ENCODE measurements around the gene HCFC1.
"Not testable (repeated sequence)": the region's sequence is repeated elsewhere in the genome, so short reads cannot be mapped to it uniquely, and the experiment has no call there.

HCFC1 gene

DNA sequence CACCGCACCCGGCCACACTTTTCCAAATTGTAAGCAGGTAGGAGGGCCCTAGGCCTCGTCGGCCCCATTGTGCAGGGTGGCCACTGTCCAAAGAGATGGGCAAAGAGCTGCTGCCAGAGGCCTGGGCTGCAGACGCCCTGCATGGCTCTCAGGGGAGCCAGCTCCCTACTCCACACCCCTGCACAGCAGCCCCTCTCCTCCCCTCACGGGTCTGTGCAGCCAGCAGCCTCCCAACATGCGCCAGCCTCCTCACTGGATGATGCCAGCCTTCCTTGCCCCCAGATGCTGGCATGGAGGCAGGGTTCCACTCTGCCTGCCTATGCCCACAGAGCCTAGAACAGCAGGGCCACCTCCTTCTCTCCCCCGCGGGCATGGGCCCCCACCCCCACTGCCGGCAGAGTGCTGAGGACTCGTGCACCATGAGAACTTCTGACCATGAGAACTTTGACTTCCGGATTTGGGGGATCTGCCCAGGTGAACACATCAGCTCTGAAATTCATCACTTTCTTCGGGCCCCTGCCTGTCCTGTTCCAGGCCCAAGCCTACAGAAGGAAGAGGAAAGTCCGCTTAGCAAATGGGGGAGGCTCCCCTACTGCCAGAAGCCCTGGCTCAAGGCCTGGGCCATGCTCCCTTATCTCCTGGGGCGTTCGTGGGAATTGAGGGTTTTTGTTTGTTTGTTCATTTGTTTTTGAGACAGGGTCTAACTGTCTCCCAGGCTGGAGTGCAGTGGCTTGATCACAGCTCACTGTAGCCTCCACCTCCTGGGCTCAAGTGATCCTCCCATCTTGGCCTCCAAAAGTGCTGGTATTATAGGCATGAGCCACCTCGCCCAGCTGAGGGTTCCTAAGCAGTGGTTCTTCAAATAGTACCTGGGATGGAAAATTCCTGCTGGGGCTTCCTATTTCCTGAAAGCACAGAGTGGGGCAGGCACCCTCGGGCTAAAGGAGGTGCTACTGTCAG is 40.0 kb upstream of the HCFC1 start:
- DNase-seq = no peak
- intact Hi-C loops (cut with DNase I) = loop anchor here (10.0 kb wide), 1 partner anchor 83 kb away; the partner anchor contains the start of gene MECP2

DNA sequence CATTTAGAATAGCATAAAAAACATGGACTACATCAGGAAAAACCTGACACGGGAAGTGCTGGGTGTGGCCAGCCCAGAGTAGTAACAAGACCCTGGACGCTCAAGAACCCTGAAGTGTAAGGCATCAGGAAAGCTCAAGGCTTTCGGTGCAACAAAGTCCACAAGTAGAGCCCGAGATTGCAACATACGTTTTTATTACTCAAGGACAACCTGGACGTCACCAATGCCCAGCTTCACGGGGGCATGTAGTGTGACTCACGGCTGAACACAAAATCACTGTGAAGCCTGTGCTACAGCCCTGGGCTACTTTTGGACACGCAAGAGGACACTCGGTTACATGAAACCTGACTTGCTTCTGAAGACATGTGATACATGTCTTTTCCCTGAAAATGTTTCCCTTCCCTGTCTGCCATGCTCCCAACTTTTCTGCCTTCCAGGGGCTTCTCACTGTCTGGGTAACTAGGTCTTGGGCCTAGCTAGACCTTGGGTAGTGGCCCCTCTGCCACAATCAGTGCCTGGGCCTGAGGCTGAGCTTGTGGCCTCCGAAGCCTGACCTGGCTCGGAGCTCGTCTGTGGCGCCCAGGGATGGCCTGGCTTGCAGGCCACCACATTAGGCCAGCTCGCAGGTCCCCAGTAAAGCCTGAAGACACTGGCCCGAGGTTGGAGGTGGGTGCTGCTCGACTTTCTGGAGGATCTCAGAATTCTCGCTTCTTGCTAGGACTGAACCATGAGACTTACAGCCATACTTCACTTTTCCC is 38.9 kb upstream of the HCFC1 start:
- intact Hi-C loops (cut with DNase I) = loop anchor here (10.0 kb wide), 1 partner anchor 84 kb away; the partner anchor contains the start of gene MECP2
- no peak for DNase-seq

DNA sequence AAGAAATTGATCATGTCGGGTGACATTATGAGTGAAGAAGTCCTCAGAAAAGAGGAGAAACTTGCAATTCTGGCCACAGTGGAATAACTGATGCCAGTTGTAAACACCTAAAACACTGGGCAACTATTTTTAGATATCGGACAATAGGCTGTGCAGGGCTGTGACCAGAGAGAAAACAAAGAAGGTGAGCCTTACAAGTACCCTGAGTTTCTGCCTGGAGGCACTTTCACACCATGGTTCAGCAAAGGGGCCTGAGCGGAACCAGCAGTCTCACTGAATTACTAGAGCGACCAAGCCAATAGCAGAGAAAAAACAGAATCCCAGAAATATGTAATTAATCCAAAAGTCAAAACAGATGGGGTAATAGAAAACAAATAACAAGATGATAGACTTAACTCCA is 36.9 kb upstream of the HCFC1 start:
- DNase-seq = no peak
- intact Hi-C loops (cut with DNase I) = no loop called here

DNA sequence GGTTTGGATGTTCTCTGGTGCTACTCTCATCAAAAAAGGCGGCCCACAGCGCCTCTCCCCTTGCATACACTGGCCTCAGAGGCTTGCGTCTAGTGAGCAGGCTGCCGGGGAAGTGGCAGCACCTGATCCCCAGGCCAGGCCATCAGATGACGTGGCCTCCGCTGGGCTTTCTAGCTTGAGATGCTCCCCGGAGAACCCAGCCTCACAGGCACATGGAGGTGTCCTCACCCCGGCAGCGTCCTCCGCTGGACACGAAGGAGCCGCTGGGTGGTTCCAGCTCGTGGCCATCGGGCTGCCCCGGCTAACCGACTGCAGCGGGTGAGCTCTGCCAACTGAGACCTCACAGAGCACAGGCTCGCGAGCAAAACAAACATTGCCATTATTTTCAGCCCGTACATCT is 35.3 kb upstream of the HCFC1 start:
- intact Hi-C loops (cut with DNase I) = no loop called here
- DNase-seq = peak in 1 of 42 donors; percentile 38

DNA sequence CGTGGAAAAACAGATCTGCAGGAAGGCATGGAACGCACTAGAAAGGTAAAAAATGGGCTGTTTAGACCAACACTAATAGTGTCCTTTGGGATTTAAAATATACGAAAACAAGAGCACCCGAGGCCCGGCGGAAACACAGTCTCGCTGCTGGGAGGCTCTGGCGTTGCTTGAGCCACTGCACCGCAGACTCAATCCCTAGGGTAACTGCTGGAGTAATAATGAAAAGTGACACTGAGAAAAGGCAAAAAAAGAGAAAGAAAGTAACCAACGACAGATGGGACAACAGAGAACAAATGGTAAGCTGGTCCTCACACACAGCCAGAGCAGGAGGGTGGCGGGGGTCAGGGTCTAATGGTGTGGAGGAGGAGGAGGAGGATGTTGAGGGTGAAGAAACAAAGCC is 32.7 kb upstream of the HCFC1 start:
- intact Hi-C loops (cut with DNase I) = no loop called here
- no peak for DNase-seq

DNA sequence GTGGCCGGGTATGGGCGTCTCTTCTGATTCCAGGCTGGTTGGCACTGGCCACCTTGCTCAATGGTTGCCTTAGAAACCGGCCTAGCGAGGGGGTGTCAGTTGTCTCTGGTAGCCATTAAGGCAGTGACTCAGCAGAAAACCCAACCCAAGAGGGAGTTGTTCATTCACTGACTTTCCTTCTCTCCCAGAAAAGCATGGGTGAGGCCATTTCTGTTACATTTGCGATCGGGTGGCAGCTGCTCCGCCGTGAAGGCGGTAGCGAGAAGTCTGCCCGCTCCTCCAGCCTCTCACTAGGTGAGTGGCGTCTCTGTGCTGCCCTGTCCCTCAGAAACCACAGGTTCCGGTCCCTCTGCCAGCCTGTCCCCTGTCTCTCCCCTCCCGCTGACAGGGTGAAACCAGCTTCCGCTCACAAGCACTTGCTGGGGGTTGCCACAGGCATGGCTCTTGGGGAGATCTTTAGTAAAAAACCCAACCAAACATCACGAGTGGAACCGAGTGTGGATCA is 30.6 kb upstream of the HCFC1 start:
- DNase-seq = peak in 27 of 42 donors; percentile 13 to 78 (median 44)
- intact Hi-C loops (cut with DNase I) = no loop called here

DNA sequence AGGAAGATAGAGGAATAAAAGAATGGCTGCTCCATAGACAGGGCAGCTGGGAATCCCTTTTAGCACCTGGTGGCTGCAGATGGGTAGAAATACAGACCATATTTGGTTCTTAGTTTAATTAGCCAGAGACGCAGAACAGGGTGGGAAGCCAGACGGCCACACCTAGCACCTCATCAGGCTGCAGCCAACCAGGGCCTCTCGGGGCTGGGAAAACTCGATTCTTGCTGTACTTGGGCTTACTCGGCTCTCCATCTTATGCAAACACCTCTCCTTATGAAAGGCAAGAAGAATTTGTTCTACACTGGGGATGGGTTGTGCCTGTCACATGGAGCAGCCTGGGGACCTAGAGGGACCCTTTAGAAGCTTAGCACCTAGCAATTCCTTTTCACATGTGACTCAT is 28.4 kb upstream of the HCFC1 start:
- DNase-seq = no peak
- intact Hi-C loops (cut with DNase I) = no loop called here

DNA sequence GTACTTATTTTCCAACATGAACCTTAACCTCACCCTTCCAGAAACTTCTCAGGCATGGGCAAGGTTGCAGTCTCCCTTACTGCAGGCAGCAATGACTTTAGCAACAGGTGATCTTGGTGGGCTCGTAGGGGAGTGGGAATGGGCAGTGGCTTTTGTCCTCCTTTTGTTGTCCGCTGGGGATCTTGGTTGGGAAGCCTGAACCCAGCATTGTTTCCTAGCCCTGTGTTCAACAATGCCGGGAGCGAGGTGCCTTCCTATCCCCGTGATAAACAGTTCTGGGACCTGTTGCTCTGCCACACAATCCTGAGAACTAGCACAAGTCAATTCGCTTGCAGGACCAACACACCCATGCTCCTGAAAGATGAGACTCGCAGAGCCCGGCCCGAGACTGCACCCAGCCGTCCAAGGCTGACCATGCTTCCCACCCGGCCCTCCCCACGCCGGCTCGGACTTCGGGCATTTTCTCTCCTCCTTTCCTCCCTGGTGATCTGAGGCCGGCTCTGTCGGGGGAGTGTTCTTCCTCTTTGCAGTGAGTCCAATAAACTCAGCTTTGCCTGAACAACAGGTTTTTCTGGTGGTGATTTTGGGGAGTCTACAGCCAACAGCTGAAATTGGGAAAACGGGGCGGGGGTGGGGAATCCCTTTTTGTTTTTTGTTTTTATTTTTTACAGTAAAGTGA is 27.9 kb upstream of the HCFC1 start:
- intact Hi-C loops (cut with DNase I) = no loop called here
- no peak for DNase-seq

DNA sequence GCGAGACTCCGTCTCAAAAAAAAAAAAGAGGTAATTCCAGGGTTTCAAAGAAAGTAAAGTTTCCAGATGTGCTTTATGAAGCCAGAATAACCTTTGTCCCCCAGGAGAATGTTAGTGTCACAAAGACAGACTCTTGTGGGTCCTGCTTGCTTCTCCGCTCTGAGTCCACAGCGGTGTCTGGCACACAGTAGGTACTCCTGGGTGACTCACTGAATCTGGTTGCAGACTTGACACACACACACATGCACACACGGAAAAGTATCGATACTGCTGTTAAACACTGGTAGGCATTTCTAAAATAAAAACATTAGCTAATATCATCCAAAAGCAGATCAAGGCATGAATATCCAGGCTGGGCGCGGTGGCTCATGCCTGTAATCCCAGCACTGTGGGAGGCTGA is 23.9 kb upstream of the HCFC1 start:
- no peak for DNase-seq
- intact Hi-C loops (cut with DNase I) = no loop called here

DNA sequence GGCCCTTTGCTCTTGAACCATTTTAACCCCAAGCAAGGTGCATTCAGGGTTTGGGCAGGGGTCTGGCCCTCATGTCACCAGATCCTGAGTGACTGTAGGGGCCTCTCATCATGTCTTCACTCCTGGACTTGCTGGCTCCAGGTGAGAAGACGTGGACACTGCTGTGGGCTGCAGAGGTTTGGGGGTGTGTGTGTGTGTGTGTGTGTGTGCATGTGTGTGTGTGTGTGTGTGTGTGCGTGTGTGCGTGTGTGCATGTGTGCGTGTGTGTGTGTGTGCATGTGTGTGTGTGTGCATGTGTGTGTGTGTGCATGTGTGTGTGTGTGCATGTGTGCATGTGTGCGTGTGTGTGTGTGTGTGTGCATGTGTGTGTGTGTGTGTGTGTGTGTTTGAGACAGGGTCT is 22.8 kb upstream of the HCFC1 start:
- intact Hi-C loops (cut with DNase I); DNase-seq: not testable (repeated sequence)

DNA sequence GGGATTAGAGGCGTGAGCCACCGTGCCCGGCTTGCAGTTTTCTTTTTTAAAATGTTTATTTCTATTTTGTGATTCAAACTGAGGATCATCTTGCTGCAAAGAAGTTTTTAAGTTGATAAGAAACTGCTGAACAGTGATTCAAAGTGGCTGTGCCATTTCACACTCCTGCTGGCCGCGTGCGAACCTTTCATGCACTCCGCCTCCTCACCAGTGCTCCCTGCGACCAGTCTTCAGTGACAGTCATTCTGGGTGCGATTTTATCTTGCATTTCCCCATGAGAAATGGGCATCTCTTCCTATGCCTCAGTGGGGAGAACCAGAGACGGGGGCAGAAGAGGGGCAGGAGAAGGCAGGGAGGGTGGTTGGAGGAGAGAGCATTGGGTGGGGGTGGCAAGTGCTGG is 22.4 kb upstream of the HCFC1 start:
- intact Hi-C loops (cut with DNase I) = no loop called here
- no peak for DNase-seq

DNA sequence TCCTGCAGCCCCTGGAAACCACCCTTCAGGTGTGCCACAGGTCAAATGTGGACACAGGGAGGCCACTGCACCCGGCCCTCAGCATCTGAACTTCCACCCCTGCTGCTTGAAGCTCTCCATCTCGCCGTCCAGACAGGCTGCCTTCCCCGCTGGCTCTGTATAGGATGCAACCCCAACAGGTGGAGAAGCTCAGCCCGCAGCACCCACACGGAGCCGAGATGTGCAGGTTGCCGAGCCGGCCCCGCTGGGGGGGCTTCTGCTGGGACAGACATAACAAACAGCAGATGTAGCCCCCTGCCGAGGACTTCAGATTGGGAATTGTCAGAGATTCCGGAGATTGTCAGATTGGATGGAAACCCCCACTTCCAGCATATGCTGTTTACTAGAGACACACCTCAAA is 21.5 kb upstream of the HCFC1 start:
- no peak for DNase-seq
- intact Hi-C loops (cut with DNase I) = no loop called here

DNA sequence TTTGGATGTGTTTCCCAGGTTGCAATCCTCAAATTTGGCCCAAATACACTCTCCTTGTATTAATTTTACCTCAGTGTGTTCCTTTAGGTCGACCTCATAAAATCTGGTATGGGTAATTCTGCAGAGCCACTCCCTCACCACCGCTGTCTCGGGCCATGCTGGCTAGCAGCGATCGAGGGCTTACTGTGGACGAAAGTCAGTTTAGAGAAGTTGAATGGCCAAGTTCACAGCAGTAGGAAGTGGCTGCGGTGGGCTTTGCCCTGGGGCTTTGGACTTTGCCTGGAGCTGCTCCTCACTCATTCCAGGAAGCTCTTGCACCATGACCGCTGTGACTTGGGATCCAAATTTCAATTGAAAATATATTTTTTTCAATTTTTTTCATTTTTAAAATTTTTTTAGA is 20.6 kb upstream of the HCFC1 start:
- intact Hi-C loops (cut with DNase I) = no loop called here
- DNase-seq = no peak

DNA sequence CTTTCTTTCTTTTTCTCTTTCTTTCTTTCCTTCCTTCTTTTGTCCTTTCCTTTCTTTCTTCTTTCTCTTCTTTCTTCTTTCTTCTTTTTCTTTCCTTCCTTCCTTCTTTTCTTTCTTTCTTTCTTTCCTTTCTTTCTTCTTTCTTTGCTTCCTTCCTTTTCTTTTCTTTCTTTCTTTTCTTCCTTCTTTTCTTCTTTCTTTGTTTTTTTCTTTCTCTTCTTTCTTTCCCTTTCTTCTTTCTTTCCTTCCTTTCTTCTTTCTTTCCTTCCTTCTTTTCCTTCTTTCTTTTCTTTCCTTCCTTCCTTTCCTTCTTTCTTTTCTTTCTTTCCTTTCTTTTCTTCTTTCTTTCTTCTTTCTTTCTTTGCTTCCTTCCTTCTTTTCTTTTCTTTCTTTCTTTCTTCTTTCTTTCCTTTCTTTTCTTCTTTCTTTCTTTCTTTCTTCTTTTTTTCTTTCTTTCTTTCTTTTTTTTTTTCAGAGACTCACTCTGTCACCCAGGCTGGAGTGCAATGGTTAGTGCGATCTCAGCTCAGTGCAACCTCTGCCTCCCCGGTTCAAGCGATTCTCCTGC is 19.5 kb upstream of the HCFC1 start:
- intact Hi-C loops (cut with DNase I) = no loop called here
- DNase-seq = no peak

DNA sequence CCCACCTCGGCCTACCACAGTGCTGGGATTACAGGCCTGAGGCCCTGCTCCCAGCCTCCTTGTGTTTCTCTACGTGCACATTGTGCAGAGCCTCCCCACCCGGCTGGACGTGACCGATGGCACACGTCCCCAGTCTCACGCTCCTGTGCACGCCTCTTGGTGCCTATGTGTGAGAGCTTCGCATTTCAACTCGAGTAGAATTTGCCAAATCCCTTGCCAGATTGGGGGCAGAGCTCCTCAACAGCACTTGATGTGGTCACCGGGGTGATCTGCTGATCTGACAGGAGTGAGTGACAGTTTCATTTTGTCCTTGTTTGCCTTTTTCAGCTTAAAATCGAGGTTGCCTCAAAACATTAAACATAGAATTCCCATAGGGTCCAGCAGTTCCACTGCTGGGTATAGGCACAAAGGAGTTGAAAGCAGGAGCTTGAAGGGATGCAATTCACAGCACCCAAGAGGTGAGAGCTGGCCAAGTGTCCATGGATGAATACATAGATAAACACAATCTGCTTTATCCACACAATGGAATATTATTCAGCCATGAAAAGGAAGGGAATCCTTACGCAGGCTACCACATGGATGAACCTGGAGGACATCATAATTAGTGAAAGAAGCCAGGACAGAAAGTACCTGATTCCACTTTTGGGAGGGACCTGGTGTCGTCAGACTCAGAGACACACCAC is 18.5 kb upstream of the HCFC1 start:
- no peak for DNase-seq
- intact Hi-C loops (cut with DNase I) = no loop called here

DNA sequence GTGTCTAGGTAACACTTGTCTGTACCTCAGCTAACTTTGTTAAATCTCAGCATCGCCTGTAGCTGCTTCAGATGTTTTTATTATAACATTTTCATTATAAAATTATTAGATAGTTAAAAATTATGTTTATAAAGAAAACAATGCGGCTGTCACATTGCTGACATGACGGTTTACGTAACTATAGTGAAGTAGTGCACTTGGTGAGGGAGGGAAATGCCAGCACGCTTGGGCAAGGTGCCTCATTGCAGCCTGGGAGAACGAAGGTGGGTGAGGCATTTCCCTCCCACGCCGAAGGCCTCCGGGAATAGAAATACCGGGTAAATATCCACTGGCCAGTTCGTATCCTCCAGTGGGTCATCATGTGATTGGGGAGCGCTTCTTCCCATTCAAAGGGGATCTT is 16.9 kb upstream of the HCFC1 start:
- no peak for DNase-seq
- intact Hi-C loops (cut with DNase I) = no loop called here

DNA sequence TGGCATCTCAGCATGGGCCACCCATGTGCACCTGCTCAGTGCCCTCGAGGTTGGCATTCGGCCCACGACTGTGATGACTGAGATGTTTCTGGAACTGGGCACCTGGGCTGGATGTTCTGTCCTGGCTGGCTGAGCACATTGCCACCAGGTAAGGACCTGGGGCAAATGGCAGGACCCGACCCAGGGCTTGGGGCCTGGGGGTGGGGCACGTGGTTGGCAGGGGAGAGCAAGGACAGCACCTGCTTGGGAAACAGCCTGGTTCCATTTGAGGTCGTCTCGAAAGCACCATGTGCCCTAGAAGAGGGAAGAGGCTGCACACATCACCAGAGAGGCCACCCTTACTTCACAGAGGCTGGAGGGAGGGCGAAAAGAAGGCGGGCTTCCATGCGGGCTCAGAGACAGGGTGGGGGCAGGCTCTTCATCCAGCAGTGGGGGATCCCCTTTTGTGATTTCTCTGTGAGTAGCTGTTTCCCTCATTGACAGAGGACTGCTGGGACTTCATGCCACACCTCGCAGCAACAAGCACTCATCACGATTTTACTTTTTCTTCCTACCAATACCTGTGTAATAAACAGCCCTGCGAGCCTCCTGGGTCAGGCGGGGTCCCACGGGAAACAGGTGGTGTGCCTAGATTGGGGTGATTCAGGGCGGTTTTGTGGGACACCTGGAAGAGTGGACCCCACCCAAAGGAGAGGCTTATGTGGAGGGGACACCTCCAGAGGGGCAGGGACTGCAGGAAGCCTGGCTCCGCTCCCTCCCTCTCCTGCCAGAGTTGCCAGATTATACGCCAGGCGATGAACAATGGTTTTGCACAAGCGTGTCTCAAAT is 12.9 kb upstream of the HCFC1 start:
- intact Hi-C loops (cut with DNase I) = no loop called here
- no peak for DNase-seq

DNA sequence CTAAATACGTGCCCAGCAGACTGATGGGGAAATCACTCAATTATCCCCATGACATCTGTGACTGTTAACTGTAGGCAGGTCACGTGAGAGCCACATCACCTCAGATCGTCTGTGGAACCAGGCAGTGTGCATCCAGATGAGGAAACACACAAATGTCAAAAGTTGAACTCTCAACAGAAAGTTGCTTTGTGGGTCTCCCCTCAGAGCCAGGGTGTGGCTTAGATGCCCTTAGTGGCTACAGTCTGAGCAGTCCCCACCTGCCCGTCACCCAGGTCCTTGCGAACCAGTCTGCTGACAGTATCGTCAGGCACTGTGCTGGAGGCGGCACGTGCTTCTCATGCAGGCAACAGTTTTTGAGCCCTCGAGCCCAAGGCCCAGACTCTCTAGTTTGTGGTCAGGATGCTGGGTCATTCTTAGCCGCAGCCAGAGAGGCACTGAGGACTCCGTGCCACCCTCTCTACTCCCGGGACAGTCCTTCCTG is 11.7 kb upstream of the HCFC1 start:
- intact Hi-C loops (cut with DNase I) = no loop called here
- no peak for DNase-seq

Measured in head of caudate nucleus (tissue), 42 donors.